Mucosa of stomach (tissue), 1 donor: ENCODE results near the gene MYORG.

Source experiments
- H3K27me3 ChIP-seq: one replicate; pipeline ENCODE4 v1.7.0; 2013; ENCODE audit warnings: mild to moderate bottlenecking, low read length; ENCODE audit not compliant: control insufficient read depth, insufficient read depth
- H3K36me3 ChIP-seq: one replicate; pipeline ENCODE4 v1.7.0; 2013; ENCODE audit warnings: low read length; ENCODE audit not compliant: control insufficient read depth, insufficient read depth
- H3K4me1 ChIP-seq: one replicate; pipeline ENCODE4 v1.7.0; 2013; ENCODE audit warnings: mild to moderate bottlenecking, low read length; ENCODE audit not compliant: control insufficient read depth, insufficient read depth
- H3K4me3 ChIP-seq: one replicate; pipeline ENCODE4 v1.7.0; 2013; ENCODE audit warnings: low read length
- H3K9ac ChIP-seq: one replicate; pipeline ENCODE4 v1.7.0; 2013; ENCODE audit warnings: mild to moderate bottlenecking, low read length, moderate library complexity
- H3K9me3 ChIP-seq: one replicate; pipeline ENCODE4 v1.7.0; 2013; ENCODE audit warnings: mild to moderate bottlenecking, low read length, moderate library complexity; ENCODE audit not compliant: control insufficient read depth
- donor health status: Pancreatic carcinoma.

Gene MYORG

DNA sequence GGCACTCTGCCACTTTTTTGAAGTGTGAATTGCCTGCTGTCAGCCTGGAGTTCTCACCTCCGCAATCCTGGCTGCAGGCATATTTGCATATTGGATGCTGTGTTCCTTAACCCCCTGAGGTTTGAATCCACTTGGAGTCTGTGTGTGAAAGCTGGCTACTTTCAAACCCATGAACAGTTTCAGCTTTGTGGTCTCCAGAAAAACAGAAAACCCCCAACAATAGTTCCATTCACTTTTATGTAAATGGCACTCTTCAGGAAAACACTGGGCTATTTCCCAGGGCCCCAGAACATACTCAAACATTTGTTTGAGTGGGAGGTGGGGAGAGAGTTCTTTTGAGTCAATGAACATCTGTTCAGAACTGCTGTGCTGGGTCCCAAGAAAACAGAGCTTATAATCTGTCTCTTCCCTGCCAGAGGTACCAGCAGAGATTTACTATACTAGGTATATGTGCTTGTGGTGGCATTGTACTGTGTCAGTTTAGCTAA, 42.3 kb downstream of the MYORG start:
- Histone ChIP-seq H3K4me1 (no peaks in the 10 kb centered on the region), H3K4me3 (no peak overlapping the region), H3K9ac (no peak overlapping the region), H3K36me3 (peaks cover 9% of the 10 kb centered on the region), H3K27me3 (no peaks in the 10 kb centered on the region), H3K9me3 (no peaks in the 10 kb centered on the region)

DNA sequence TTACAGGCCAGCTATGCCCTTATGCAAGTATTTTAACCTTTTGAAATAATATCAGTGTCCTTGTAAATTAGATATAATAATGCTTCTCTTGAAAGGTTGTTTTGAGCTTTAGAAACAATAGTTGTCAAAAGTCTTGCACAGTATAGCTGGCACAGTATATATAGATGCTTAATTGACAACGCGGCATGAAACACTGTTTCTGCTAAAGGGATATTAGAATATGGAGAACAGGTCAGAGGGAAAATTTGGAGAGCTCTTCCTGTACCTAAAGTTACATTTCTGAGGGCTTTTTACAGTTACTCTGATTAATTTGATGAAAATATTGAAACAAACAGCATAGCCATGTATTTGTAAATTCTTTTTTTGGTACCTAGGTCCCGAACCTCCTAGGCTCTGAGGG, 42.9 kb downstream of the MYORG start:
- Histone ChIP-seq H3K9me3 (no peaks in the 10 kb centered on the region), H3K36me3 (peaks cover 4% of the 10 kb centered on the region), H3K27me3 (no peaks in the 10 kb centered on the region), H3K4me1 (no peaks in the 10 kb centered on the region), H3K9ac (no peak overlapping the region), H3K4me3 (no peak overlapping the region)

DNA sequence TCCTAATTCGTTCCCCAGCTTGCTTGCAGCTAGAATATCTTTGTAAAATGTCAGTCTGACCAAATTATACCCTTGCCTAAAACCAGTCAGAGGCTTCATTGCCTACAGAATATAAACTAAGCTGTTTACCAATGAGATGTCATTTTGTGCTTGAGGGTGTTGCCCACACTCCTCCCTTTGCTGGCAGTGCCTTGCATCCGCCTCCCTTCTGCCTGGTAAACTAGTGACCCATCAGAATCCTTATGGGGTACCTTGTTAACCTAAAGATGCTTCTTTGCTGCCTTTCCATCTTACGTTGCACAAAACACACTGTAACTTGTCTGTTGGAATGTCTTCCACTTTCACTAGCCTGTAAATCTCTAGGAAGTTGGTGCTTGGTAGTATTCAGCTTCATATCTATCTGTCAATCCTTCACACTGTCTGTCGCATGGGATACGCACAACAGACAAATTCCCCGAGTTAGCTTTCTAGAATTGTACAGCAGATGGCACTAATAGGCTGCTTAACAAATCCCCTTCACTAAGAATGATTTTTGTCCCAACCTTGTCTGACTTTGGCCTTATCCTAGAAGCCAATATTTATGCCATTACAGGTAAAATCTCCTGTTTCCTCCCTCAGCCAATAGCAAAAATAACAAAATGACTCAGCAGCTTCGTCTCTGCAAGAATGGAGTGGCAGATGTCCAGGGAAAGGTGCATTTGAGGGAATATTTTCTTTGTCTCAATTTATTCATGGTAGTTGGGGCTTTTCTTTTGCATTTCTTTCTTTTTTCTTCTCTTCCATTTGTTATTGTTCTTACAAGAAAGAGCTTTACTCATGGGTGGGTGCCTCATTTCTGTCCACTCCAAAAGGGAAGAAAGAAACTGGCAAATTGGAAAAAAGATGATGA, 44.4 kb downstream of the MYORG start:
- Histone ChIP-seq H3K27me3 (no peaks in the 10 kb centered on the region), H3K36me3 (no peaks in the 10 kb centered on the region), H3K4me1 (no peaks in the 10 kb centered on the region), H3K9ac (no peak overlapping the region), H3K9me3 (no peaks in the 10 kb centered on the region), H3K4me3 (no peak overlapping the region)

DNA sequence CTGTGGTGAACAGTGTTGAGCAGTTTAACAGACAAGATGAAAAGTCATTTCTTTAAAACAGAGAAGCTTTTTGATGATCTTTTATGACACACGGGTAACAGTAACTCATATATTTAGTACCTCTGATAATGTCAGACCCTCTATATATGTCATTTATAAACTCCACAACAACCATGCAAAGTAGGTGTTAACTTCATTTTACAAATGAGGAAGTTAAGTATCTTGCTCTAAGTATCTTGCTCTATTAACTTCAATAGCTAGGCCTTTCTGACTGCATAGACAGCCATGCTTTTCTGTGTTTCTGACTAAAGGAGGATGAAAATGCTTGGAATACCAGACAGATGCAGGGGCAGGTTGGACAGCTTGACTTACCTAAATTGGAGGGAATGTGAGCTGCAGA, 45.5 kb downstream of the MYORG start:
- H3K9me3 ChIP-seq = no peaks in the 10 kb centered on the region
- H3K4me3 ChIP-seq = no peak overlapping the region
- H3K27me3 ChIP-seq = no peaks in the 10 kb centered on the region
- no peak overlapping the region for H3K9ac ChIP-seq
- no peaks in the 10 kb centered on the region for H3K4me1 ChIP-seq
- H3K36me3 ChIP-seq = no peaks in the 10 kb centered on the region

DNA sequence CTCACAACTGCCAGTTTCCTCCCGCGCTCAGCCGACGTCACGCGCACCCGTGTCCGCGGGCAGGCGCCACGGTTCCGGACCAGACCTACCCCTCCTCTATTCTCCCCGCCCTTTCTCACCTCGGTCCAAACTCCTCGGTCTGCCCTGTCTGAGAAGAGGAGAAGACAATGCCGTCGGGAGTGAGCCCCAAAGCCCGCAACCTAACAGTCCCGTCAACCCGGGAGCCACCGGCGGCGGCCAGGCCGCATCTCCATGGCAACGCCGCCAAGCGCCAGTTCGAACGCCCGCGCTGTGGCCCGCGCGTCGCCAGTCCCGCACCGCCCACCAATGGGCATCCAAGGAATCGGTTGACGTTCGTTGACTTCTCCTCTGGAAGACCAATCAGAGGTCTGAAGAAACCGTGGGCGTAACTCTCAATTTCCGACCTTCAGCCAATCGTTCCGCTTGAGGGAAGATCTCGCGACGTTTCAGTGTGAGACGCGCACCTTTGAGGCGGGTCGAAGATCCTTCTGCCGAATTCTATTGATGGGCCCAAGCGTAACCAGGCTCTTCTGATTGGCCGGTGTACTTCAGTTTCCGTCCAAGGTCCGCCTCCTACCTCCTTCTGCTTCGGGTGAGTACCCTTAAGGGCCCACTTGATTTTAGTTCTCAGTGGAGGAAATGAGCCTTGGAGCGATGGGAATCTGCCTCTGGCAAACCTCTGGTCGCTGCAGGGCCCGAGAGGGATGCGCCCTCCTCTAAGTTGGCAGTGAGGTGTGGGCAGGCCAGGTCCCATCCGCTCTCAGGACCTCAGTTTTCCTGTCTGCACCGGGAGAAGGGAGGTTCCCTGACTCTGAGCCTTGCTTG, 47.5 kb downstream of the MYORG start, which contains the start of the genes KIF24 and NUDT2:
TSS of gene KIF24 (minus strand) at position 282 of the 846 bp plus-strand sequence. CDS start 17,922 bp downstream, outside the sequence.
TSS of gene NUDT2 (plus strand) at position 583 of the 846 bp plus-strand sequence. CDS start 9,471 bp downstream, outside the sequence.
- peak within 1 kb of the TSS; percentile 92 for H3K4me3 ChIP-seq
- no peaks in the 10 kb centered on the region for H3K36me3 ChIP-seq

DNA sequence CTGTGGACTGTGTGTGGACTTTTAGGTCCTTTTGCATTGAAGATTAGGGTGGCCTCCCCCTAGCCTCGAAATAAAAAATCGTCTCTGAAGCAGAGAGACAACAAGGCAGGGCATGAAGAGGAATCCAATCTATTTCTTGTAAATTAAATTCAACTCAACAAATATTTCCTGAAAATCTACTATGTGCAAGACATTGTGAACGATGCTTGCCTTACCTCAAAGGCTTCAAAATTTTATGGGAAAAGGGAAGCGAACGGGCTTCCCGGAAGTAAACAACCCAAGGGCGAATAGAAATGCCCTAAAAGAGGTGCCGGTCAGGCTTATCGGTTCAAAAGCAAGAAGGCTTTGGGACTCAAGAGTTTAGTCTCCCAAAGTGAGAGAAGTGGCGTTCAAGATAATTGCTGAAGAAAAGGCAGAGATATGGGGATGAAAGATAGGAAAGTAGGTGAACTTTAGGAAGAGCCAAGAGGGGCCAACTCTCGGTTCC, 48.2 kb downstream of the MYORG start:
- Histone ChIP-seq H3K36me3 (no peaks in the 10 kb centered on the region), H3K4me3 (peak overlapping the region; percentile 92), H3K9ac (peak overlapping the region; percentile 40), H3K27me3 (no peaks in the 10 kb centered on the region), H3K9me3 (no peaks in the 10 kb centered on the region), H3K4me1 (no peaks in the 10 kb centered on the region)

More for the DNA sequence above, 47.5 kb downstream of the MYORG start, which contains the start of the genes KIF24 and NUDT2:
- Histone ChIP-seq H3K27me3 (no peaks in the 10 kb centered on the region), H3K9ac (peak within 1 kb of the TSS; percentile 95), H3K4me1 (no peaks in the 10 kb centered on the region), H3K9me3 (no peaks in the 10 kb centered on the region)

DNA sequence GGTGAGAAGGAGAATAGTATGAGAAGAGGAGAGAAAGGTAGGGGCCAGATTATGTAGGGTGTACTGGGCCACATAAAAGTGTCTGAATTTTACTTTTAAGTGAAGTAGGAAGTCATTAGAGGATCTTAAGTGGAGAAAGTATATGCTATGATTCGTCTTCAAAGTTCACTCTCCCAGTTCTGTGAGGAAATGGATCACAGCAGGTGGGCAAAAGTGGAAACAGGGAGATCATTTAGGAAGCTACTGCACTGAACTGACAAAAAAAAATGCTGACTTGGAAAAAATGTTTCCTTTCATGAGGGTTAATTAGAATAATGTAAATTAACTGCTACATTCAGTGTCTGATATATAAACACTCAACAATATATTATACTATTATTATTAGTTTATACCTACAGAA, 50.0 kb downstream of the MYORG start:
- H3K36me3 ChIP-seq = no peaks in the 10 kb centered on the region

DNA sequence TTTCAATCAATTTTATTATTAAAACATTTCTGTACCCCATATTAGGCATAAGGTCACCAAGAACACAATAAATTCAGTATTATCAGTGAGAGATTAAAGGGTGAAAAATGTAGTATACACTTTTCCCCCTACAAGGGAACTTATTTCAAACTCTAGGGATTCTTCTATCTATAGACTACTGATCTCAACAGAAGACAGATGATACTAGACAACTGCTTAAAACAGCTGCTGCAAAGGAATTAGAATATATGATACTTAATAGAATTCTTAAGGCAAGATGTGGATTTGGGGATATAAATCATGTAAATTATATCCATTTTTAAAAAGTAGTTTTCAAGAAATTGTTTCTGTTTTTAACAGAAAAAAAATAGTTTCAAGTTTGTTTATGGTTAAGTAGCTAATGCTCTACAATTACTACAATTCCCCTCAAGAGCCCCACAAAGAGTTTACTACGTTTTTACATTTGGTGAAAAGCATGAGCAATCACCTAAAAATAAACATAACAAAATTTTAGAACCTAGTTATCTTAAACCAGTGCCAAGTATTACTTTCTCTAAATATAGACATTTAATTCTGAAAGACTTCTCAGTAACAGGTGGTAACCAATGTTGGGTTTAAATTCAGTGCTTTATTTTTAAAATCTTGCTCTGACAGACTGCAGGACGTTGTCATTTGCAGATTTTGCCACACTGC, 53.7 kb downstream of the MYORG start:
- Histone ChIP-seq H3K27me3 (no peaks in the 10 kb centered on the region), H3K4me3 (no peak overlapping the region), H3K9me3 (no peaks in the 10 kb centered on the region), H3K9ac (no peak overlapping the region), H3K4me1 (no peaks in the 10 kb centered on the region), H3K36me3 (no peaks in the 10 kb centered on the region)

More for the DNA sequence above, 50.0 kb downstream of the MYORG start:
- H3K9ac ChIP-seq = no peak overlapping the region
- H3K4me3 ChIP-seq = no peak overlapping the region
- H3K9me3 ChIP-seq = no peaks in the 10 kb centered on the region
- H3K4me1 ChIP-seq = no peaks in the 10 kb centered on the region
- H3K27me3 ChIP-seq = no peaks in the 10 kb centered on the region

DNA sequence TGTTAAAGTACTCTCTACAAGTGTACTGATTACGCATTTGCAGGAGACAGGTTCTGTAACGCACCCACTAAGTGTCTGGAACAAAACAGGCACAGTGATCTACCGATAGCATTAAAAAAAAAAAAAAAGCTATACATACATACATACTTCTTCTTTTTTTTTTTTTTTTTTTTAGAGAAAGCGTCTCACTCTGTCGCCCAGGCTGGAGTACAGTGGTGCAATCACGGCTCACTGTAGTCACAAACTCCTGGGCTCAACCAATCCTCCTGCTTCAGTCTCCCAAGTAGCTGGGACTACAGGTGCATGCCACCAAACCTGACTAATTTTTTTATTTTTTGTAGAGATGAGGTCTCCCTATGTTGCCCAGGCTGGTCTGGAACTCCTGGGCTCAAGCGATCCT, 55.2 kb downstream of the MYORG start:
- Histone ChIP-seq H3K9me3 (no peaks in the 10 kb centered on the region), H3K4me1 (no peaks in the 10 kb centered on the region), H3K4me3 (no peak overlapping the region), H3K9ac (no peak overlapping the region), H3K36me3 (no peaks in the 10 kb centered on the region), H3K27me3 (no peaks in the 10 kb centered on the region)

DNA sequence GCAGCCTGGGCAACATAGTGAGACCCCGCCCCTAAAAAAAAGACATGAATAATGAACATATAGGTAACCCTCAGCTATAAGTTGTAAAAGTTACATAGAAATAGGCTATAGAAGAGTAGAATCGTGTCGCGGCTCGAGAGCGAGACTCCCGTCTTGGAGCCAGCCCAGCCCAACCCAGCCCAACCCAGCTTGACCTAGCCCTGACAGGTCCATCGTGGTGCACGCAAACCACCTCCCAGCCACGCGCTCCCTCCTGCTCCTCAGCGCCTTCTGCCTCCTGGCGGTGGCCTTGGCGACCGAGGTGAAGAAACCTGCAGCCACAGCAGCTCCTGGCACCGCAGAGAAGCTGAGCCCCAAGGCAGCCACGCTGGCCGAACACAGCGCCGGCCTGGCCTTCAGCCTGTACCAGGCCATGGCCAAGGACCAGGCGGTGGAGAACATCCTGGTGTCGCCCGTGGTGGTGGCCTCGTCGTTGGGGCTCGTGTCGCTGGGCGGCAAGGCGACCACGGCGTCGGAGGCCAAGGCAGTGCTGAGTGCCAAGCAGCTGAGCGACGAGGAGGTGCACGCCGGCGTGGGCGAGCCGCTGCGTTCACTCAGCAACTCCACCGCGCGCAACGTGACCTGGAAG, 58.4 kb downstream of the MYORG start:
- Histone ChIP-seq H3K36me3 (no peaks in the 10 kb centered on the region), H3K4me1 (no peaks in the 10 kb centered on the region), H3K9ac (no peak overlapping the region), H3K4me3 (no peak overlapping the region), H3K27me3 (no peaks in the 10 kb centered on the region), H3K9me3 (no peaks in the 10 kb centered on the region)

DNA sequence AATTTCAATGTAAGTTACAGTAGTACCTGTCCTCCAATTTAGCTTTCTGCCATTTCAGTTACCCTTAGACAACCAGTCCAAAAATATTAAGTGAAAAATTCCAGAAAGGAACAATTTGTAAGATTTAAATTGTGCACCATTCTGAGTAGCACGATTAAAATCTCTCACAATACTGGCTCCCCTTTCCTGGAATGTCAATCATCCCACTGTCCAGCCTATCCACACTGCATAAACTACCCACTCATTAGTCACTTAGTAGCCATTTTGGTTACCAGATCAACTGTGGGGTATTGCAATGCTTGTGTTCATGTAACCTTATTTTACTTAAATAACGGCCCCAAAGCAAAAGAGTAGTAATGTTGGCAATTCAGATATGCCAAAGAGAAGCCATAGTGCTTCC, 59.3 kb downstream of the MYORG start:
- no peak overlapping the region for H3K9ac ChIP-seq
- H3K9me3 ChIP-seq = no peaks in the 10 kb centered on the region
- no peaks in the 10 kb centered on the region for H3K36me3 ChIP-seq
- no peaks in the 10 kb centered on the region for H3K4me1 ChIP-seq
- H3K27me3 ChIP-seq = no peaks in the 10 kb centered on the region
- H3K4me3 ChIP-seq = no peak overlapping the region
